A549 (cell line): Measurements from ENCODE around the gene SDF4.

Experiments
- CTCF ChIP-seq: fragments of >200 bp; sonication (Bioruptor Twin); formaldehyde crosslinking; IDR thresholded peaks from 3 replicates; pipeline ENCODE4 v1.5.1; 2016
- FOSL2 ChIP-seq, 2 experiments: fragments of 450-650 bp in 1 of 2; fragments of >200 bp in 1 of 2; sonication (Bioruptor Twin) in 1 of 2; formaldehyde crosslinking; IDR thresholded peaks; 2 replicates each; pipeline versions ENCODE4 v1.5.0 to v1.6.1; 2016 to 2020; ENCODE audit warnings: mild to moderate bottlenecking in 1 of 2, moderate library complexity in 1 of 2
- REST ChIP-seq: fragments of 200-600 bp; sonication (generic); IDR thresholded peaks from 2 replicates; pipeline ENCODE4 v1.6.1; 2016; ENCODE audit warnings: antibody characterized with exemption, mild to moderate bottlenecking, moderate library complexity

GRCh38 chr1:1217621-1218523, 13.9 kb downstream of the SDF4 start:
- TF ChIP-seq REST (no peak), CTCF (no peak), FOSL2 (IDR thresholded peaks at IDR 0.05) (no peak), FOSL2 (CRISPR knock-in tag; IDR thresholded peaks at IDR 0.05) (no peak)
